Nephron (organoid): ENCODE measurements around the gene HEBP1.
A peak's percentile ranks its signal among the peaks of the same experiment; 100 is the strongest.

Source experiments
- H3K27ac Mint-ChIP-seq, 3 experiments: 2 replicates each; pipeline ENCODE4 v1.8.0; 2020; ENCODE audit warnings: mixed read lengths in 3 of 3, mild to moderate bottlenecking in 2 of 3, moderate library complexity in 1 of 3
- H3K27me3 Mint-ChIP-seq: 2 replicates; pipeline ENCODE4 v1.8.0; 2021; ENCODE audit warnings: low read depth, mild to moderate bottlenecking, moderate library complexity, mixed read lengths
- H3K36me3 Mint-ChIP-seq: 2 replicates; pipeline ENCODE4 v1.8.0; 2020; ENCODE audit warnings: low read depth, mixed read lengths
- H3K4me1 Mint-ChIP-seq: 2 replicates; pipeline ENCODE4 v1.8.0; 2020; ENCODE audit warnings: mixed read lengths
- H3K4me3 Mint-ChIP-seq, 3 experiments: 2 replicates each; pipeline ENCODE4 v1.8.0; 2020; ENCODE audit warnings: mild to moderate bottlenecking in 3 of 3, mixed read lengths in 3 of 3, moderate library complexity in 2 of 3
- H3K9me3 Mint-ChIP-seq: 2 replicates; pipeline ENCODE4 v1.8.0; 2020; ENCODE audit warnings: mixed read lengths
- TF ChIP-seq, protein P1 (sequence below), 3 experiments: fragments of 200-600 bp; sonication (generic); IDR thresholded peaks; one replicate each; pipeline ENCODE4 v1.5.0; 2021; ENCODE audit warnings: antibody characterized with exemption in 3 of 3; ENCODE audit not compliant: unreplicated experiment in 3 of 3

The HEBP1 gene

DNA sequence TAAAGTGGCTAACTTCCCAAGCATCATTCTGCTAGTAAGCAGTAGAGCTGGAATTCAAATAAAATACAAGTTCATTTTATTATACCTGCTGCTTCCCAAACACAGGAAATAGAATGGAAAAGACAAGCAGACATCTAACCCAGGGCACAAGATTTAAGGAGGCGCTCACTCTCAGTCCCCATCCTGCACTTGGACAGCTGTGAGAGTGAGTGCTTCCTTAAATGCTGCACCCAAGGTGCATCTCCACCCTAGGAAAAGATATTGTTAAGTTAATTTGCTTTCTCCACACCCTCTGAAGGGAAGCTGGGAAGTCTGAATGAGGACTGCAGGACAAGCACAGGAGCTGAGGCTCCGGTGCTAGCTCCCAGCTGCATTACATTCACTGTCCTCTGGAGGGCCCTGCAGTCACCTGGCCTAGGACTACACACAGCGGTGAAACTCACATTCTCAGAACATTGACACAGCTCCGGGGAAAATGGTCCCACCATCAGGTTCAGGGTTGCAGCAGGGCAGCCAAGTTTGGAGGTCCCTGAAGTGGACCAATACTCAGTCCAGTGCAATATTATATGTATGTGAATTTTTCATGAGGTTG, 14.2 kb downstream of the HEBP1 start:
- Mint-ChIP-seq H3K4me1 (peaks cover 3% of the 10 kb centered on the region), H3K4me3 (no peak overlapping the region), H3K9me3 (no peaks in the 10 kb centered on the region), H3K27me3 (no peaks in the 10 kb centered on the region), H3K36me3 (peaks cover 27% of the 10 kb centered on the region), H3K27ac (no peak overlapping the region)
- TF ChIP-seq, protein P1, sequence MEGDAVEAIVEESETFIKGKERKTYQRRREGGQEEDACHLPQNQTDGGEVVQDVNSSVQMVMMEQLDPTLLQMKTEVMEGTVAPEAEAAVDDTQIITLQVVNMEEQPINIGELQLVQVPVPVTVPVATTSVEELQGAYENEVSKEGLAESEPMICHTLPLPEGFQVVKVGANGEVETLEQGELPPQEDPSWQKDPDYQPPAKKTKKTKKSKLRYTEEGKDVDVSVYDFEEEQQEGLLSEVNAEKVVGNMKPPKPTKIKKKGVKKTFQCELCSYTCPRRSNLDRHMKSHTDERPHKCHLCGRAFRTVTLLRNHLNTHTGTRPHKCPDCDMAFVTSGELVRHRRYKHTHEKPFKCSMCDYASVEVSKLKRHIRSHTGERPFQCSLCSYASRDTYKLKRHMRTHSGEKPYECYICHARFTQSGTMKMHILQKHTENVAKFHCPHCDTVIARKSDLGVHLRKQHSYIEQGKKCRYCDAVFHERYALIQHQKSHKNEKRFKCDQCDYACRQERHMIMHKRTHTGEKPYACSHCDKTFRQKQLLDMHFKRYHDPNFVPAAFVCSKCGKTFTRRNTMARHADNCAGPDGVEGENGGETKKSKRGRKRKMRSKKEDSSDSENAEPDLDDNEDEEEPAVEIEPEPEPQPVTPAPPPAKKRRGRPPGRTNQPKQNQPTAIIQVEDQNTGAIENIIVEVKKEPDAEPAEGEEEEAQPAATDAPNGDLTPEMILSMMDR (IDR thresholded peaks at IDR 0.05; ENCODE audit: unreplicated experiment in 3 of 3): peak in 1 of 3 experiments; percentile 7

GRCh38 chr12:12984149-12984548, 15.9 kb downstream of the HEBP1 start:
- Mint-ChIP-seq H3K27ac (no peak overlapping the region), H3K27me3 (no peaks in the 10 kb centered on the region), H3K4me1 (no peaks in the 10 kb centered on the region)

DNA sequence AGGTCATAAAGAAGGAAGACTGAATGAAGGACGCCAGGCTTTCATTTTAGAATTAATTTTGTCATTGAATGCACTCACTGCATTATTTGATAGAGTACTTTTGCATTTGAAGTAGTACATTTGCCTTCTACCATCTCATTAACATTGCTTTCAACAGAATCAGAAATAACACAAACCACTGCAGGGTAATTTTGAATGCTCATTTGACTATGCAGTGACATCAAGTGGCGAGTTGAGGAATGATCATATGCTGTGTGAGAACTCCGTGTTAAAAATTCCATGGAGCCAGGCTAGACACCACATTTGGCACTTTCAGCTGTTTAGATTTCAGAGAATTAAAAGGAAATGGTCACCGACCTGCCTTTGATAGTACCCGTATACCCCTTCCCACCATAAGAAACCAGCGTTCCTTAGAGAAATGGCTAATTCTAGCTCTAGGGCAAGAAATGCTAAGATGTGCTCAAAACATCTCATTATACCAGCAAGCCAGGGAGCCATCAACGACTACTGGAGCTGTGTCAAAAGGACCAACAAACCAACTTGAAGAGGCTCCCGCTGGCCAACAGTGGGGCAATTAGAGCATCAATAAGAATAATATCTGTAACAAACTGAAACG, 16.5 kb downstream of the HEBP1 start:
- Mint-ChIP-seq H3K36me3 (peaks cover 24% of the 10 kb centered on the region), H3K4me1 (no peaks in the 10 kb centered on the region), H3K9me3 (no peaks in the 10 kb centered on the region), H3K27ac (no peak overlapping the region), H3K27me3 (no peaks in the 10 kb centered on the region), H3K4me3 (no peak overlapping the region)
- TF ChIP-seq, protein P1 (IDR thresholded peaks at IDR 0.05; ENCODE audit: unreplicated experiment in 3 of 3): peak; percentile 56 to 62 (median 58)

More at GRCh38 chr12:12984149-12984548, 15.9 kb downstream of the HEBP1 start:
- peaks cover 27% of the 10 kb centered on the region for H3K36me3 Mint-ChIP-seq
- H3K4me3 Mint-ChIP-seq: no peak overlapping the region
- TF ChIP-seq, protein P1 (IDR thresholded peaks at IDR 0.05; ENCODE audit: unreplicated experiment in 3 of 3): no peak
- no peaks in the 10 kb centered on the region for H3K9me3 Mint-ChIP-seq

GRCh38 chr12:12982331-12982730, 17.7 kb downstream of the HEBP1 start:
- TF ChIP-seq, protein P1 (IDR thresholded peaks at IDR 0.05; ENCODE audit: unreplicated experiment in 3 of 3): no peak
- Mint-ChIP-seq H3K4me3 (no peak overlapping the region), H3K27ac (no peak overlapping the region), H3K4me1 (no peaks in the 10 kb centered on the region), H3K9me3 (no peaks in the 10 kb centered on the region), H3K27me3 (no peaks in the 10 kb centered on the region), H3K36me3 (peaks cover 24% of the 10 kb centered on the region)

DNA sequence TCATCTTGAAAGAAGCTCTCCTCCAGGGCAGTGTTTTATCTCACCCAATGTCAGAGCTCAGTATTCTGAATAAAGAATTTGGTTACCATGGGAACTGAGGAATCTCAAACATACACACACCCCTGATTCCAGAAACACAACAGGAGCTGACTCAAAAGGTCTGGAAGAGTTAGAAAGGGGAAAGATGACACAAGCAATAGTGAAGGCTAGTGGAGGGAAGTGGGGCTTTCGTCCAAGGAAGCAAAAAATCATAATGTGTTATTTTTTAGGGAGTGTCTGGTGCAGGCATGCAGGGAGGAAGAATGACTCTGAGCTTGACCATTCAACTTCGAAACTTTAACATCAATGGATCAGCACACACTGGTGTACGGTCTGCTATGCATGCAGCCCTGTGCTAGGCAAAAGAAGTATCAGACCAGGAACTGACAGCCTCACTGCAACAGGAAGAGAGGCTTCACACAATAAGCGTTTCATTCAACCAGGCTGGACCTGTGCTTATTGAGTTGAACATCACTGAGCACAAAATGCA, 20.3 kb downstream of the HEBP1 start:
- Mint-ChIP-seq H3K36me3 (peaks cover 37% of the 10 kb centered on the region), H3K27ac (no peak overlapping the region), H3K4me1 (no peaks in the 10 kb centered on the region), H3K9me3 (peaks cover 2% of the 10 kb centered on the region), H3K27me3 (no peaks in the 10 kb centered on the region), H3K4me3 (no peak overlapping the region)
- TF ChIP-seq, protein P1 (IDR thresholded peaks at IDR 0.05; ENCODE audit: unreplicated experiment in 3 of 3): no peak

- no peak overlapping the region for H3K27ac Mint-ChIP-seq
Measured at GRCh38 chr12:12979126-12979525, 20.9 kb downstream of the HEBP1 start.

More at GRCh38 chr12:12979126-12979525, 20.9 kb downstream of the HEBP1 start:
- Mint-ChIP-seq H3K9me3 (peaks cover 7% of the 10 kb centered on the region), H3K27me3 (no peaks in the 10 kb centered on the region), H3K4me3 (no peak overlapping the region), H3K4me1 (no peaks in the 10 kb centered on the region), H3K36me3 (peaks cover 40% of the 10 kb centered on the region)
- TF ChIP-seq, protein P1 (IDR thresholded peaks at IDR 0.05; ENCODE audit: unreplicated experiment in 3 of 3): no peak
